GM19328 (cell line): ENCODE measurements around the gene REG4.

ENCODE experiments used
- ATAC-seq: cut with Tn5 transposase; IDR thresholded peaks from one replicate; pipeline ENCODE4 v1.9.1; 2021; ENCODE audit warnings: mild to moderate bottlenecking, moderate library complexity; ENCODE audit not compliant: unreplicated experiment

REG4 gene

DNA sequence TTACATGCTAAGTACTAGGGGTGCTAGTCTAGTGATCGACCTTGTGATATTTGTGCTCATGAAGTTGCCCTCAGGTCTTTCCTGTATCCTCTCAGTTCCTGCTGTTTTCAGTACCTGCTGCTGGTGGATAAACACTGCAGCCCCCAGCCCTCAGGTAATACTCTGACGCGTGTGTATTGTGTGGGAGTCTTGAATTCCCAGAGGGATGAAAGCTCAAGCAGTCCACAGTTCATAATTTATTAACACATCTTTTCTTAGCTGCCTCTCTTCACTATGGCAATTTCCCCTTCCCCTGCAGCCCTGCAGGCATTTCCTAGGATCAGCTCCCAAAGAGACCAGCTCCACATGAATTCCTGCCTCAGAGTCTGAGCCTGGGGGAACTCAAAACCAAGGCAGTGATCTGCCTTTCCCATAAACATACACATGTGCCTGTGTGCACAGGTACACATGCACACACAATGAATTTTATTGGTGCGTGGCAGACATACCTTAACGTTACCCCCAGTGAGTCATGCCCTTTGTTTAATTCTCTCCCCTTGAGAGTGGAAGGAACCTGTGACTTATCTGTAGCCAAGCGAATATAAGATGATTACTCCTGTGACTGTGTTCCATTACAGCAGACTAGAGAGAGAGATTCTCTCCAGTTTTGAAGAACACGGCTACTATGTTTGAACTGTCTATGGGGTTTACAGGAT is 28.5 kb downstream of the REG4 start:
- no peak for ATAC-seq

DNA sequence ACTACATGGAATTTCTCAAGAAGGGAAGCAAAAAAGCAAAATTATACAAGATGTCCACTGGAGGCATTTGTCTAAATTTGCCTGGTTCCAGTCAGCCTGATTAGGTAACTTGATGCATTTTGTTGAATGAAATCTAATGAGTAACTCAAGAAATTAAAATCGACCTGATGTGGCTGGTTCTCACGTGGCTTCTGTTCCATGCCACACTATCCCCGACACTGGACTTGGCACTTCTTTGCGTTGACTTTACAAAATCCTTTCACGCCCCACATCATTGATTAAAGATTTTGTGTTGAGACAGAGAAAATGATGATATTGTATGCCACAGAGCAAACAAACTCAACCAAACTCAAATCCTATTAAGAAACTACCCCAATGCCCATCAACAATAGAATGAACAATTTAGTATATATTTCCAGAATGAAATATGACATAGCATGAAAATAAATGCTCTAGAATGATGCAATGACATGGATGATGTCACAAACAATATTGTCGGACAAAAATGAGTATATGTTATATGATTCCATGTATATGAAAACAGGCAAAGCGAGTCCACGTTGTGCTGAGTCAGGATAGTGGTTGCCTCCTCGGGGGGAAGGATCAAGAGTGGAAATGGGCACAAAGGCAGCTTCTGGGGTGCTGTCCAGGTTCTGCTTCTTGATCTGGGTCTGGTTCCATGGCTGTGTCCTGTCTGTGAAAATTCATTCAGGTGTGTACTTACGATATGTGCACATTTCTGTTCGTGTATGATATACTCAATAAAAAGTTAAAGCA is 29.6 kb downstream of the REG4 start:
- no peak for ATAC-seq

DNA sequence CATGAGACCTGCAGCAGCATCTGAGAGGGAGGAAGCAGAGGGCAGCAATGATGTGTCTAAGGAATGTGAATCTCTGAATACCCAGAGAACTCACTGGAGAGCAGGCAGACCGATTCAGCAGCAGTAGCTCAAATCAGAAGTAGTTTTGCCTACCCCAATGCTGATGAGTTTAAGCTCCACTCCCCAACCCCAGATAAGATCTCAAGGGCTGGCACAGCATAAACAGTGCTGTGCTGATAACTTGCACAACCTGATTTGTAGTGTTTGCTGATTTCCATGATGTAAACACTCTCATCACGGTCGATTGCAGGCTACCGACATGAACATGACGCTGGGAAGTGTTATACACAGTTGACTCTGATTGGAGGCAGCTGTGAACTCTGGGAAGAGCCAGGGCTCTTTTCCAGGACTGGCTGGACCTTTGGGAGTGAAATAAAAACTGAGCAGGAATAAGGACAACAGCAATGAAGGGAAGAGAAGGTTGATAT is 31.3 kb downstream of the REG4 start:
- no peak for ATAC-seq

DNA sequence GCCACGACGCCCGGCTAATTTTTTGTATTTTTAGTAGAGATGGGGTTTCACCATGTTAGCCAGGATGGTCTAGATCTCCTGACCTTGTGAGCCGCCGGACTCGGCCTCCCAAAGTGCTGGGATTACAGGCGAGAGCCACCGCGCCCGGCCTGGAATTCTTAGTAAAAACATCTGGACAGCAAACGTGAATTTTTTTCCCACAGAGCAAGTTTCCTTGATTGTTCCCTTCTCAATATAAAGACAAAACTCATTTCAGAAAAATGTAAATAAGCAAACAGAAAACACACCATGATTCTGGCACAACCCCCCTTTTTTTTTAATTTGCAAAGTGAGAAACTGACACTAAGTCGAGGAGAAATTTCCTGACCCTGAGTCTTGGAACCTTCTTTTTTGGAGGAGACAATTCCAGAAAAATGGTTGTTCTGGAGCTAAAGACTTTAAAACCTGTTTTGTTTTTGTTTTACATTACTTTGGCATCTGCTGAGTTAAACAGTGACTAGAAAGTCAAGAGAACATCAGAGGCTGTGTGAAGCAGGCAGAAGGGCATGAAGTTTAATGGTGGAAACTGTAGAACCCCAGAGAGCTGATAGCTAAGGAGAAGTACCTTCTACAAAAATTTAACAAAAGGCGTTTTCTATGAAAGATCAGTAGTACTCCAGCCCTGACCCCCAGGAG is 32.2 kb downstream of the REG4 start:
- no peak for ATAC-seq

DNA sequence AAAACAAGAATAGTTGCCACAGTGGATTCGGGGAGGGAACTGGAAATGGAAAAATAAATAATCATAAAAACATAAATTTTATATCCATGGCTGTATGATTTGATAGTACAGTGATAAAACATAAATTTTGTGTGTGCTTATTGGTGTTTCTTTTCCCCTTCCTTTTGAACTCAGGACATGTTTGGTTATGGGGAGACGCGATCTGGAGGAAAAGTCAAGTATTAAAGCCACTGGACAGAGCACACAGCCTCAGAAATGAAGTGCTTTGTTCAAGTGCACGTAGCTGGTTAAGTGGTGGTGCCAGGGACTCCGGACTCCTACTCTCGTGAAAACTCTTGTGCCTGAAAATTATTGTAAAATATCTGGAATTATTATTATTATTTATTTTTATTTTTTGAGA is 32.9 kb downstream of the REG4 start:
- no peak for ATAC-seq

DNA sequence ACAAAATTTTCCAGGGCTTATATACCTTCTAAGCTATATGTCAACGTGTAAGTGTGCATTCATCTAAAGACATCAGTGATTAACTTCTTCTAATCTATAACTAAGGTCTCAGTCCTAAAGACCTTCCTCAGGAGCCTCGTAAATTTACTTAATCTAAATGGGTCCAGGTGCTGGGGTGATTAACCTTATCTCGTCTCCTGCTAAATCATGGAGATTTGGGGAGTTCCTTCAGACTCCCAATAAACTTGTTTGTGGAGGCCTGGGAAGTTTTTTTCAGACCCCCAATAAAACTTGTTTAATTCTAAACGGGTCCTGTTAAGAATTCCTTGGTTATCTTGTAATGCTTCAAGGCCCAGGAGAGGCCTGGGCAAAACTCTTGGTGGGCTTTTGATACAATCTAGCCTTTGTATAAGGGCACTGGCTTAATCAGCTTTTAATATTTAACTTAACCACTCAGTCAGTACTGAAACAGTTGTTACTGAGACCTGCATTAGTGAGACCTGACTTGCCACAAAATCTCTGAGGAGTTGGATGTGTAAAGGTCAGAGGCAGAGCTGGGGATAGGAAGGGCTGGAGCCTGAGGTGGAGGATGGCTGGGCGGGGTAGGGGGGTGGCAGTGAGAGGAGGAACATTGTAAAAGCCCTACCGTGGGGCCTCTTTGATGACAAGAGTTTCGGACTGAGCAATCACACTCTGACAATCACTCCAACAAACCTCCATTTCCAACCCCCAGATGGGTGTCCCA is 36.3 kb downstream of the REG4 start:
- ATAC-seq: no peak

DNA sequence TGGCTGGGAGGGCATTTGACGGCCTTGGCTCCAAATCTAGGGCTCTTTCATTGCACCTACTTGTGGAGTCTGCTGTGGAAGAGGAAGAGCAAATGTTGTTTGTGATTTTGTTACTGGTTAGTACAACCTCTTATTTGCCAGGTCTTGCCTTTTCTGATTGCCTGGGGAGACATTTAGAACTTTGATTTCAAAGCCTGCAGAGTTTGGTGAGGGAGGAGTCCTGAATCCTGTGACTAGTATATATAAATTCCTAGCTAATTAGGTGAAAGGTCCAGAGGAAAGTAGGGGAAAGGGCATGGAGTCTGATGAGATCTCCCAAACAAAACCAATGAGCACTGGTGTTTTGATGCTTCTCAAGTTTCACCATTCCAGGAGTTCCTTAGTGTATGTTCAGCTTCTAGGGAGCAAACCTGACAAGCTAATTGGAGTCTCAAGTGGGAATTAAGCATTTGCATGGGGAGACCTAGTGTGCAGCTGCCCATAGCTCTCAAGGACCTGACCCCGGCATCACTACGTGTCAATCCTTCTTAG is 37.5 kb downstream of the REG4 start:
- no peak for ATAC-seq

DNA sequence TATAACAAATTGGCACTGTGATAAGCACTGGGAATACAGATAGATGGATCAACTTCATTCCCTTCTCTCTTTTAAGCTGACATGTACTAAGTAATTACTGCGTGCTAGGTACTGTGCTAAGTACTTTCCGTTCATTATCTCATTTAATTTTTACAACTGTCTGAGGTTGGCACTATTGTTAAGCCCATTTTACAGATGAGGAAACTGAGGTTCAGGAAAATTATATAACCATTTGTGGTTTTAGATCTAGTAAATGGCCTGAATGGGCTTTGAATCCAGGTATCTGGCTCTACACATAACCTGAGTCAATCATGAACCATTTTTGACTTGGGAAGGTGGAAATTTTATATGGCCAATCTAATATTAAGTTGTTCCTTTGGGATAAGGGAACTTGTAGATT is 39.0 kb downstream of the REG4 start:
- ATAC-seq: no peak

DNA sequence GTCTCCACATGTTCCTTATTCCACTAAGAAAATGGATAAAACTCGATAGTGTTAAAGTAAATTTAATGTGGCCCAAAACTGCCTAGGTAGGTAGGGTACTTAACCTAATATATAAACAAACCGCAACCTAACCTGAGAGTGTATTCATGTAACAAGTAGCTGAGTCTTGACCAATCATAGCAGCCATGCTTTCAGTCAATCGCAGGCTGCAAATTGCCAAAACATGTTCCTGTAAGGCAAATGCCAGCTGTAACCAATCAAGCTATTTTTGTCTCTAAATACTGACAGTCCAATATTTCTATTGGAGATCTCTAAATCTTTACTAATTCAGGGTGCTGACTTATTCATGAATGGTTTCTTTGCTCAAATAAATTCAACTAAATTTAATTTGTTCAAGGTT is 39.5 kb downstream of the REG4 start:
- ATAC-seq: no peak

DNA sequence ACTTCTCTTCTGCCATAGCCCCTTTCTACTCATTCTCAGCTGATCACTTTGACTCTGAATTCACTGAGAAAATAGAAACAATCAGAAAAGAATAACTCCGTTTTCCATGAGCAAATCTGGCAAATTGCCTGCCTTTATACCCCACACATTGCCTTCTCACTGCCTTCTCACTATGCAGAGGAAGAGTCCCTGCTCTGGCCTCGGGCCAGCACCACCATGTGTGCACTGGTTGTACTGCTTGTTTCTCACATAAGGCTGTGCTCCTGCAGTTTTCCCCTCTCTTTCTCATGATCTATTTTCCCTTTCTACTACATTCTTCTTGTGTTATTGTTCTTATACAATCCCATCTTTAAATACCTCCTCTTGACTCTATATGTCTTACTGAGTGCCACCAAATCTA is 40.2 kb downstream of the REG4 start:
- no peak for ATAC-seq

DNA sequence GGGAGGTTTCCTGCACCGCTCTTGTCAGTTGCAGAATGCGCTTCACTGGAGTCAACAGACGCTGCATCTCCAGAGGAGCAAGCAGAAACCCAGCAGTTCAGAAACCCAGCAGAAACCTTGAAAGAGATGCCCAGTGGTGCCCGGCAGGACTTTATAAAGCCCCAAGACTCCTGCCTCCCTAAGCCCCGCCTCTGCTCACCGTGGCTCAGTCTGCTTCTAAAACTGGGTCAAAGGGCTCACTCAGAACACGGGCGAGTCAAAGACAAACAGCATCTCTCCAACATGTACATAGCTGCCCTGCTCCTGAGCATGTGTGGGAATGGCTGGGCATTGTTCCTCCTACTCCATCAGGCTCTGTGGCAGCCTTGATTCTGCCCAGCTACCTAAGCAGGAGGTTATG is 42.5 kb downstream of the REG4 start, which contains the start of gene HMGCS2:
TSS of gene HMGCS2 (minus strand) at position 128 of the 400 bp plus-strand sequence. CDS start at position 67, 61 bp downstream.
- ATAC-seq: no peak

DNA sequence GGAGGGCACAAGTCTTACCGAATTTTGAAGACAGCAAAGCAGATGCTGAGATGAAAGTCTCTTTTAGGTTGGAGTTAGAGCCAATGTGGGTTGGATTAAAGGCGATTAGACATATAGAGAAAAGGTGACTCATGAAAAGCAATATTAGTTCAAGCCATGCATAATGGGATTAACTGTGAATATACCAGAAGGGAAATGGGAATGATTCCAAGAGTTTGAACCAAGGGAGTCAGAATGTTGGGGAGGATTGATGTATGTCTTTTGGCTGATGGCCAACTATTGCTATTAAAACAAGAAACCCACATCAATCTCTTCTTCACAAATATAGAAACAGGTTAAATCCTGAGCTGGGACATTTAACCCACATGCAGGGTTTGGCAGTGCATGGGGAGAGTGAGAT is 43.8 kb downstream of the REG4 start:
- no peak for ATAC-seq

DNA sequence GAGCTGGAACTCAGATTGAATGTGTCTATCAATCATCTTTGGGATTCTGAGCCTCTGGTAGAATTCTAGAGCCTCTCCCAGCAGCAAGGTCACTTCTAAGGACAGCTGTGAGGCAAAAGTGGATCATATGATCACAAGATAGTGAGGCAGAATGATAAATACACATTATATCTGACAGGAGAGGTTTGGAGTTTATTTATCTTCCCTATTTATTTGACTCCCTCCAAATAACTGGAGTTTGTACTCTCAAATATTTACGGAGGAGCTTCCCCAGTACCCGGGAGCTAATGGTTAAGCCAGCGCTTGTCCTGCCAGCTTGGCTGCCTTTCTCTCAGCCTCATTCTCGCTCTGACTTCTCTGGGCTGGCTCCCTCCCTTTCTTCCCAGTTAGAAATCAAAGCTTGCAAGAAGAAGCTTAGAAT is 44.9 kb downstream of the REG4 start:
- no peak for ATAC-seq

DNA sequence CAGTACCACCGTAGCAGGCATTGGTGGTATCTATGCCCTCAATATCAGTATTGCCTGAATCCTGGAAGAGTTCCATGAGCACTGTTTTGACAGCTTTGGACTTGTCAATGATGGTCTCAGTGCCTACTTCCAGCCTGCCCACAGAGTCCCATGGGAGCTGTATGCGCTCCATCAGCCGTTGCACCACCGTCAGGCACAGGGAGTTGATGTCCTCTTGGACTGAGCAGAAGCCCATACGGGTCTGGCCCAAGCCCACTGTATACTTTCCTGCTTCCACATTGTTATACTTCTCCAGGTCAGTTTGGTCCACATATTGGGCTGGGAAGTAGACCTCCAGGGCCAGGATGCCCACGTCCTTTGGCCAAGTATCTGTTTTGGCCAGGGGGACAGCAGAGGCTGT is 47.0 kb downstream of the REG4 start:
- ATAC-seq: no peak

DNA sequence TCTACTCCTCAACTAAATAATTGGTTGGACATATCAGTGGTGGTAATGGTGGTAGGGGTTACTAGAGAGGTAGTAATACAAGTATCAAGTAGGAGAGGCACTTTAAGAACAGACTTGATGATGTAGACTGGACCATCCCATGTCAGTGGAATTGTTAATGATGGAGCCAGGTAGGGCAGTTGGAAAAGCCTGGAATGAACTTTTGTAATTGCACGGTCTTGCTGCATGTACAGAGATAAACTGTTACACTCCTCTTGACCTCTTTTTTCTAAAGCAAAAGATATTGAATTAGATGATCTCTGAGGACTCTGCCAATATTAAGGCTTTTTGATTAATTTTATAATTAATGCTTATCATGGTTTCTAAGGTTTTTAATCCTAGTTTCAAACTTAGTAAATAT is 48.3 kb downstream of the REG4 start:
- ATAC-seq: no peak

DNA sequence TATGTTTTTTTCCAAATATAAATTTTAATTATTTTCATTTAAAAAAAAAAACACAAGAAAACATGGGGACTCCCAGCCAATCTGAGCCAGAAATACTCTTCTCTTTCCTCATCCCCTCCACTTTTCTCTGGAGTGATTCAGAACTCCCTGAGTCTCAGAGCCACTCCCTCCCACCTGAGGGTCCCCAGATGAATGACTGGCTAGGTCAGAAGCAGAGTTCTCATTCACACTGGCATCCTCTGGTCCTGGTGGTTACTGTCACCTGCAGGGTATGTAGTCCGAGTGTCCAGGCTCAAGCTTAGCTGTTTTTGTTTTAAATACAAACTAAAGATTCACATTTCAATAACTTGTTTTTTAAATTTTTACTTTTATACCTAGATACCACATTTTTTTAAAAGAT is 48.9 kb downstream of the REG4 start:
- no peak for ATAC-seq

DNA sequence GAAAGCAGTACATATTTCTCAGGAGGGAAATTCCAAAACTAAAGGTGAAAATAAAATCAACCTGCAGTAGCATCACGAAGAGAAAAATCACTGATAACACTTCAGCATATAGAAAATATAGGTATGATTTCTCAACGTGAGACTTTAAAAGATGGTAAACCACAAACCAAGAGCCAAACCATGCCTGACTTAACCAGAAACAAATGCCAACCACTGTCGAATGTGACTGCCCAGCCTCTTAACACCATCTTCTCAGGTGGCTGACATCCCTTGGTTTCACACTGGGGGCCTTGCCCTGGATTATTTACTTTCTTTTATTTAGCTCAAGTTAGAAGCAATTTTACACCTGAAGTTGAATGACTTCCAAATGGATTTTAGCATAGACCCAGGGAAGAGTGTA is 52.7 kb downstream of the REG4 start:
- ATAC-seq: no peak

DNA sequence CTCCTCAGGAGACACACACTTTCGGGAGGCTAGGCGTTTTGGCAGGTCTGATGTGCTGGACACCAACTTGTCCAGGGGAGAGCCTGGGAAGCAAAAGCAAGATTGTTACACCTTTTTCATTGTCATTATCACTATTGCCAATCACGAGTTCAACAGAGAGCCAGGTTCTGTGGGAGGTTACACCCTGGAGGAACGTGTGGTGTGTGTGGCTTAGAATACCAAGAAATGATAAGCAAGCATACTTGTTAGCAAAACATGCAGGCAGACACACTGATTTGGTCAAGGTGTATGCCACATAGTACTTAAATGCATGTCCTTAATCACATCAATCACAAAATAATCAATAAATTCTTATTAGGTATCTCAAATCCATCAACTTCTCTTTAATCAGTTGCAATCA is 58.7 kb downstream of the REG4 start:
- ATAC-seq: no peak

DNA sequence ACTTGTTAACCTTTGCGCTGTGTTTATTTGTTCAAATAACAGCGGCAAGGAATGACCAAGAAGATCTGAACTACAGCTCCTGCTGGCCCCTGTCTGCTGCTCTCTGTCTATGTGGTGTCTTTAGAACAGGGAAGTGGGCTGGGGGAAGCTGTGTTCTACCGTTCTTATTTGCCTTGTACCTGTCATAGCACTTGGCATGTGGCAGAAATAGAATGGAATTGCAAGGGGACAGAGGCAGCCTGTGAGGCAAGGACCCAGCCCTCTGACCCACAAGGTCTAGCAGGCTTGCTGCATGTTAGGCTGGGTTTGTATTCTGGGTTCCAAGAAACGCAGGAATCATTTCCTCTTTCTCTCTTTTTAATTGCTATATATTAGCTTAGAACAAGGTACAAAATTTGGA is 63.2 kb downstream of the REG4 start:
- ATAC-seq: no peak

DNA sequence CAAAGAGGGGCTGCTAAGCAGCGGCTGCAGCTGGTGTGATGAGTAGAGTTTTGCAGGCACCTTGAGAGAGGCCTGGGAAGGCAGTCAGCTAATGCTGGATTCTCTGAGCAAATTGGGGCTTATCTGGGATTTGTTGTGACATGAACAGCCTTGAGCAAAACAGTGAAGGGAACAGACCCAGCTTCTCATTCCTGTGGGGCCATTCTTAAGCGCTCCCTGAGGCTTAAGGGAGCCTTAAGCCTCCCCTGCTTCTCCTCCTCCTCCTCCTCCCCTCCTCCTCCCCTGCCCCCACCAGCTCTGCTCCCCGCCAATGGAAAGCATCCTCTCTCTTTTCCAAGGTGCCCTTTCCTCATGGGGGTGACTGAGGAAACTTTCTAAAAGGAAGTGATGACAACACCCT is 63.8 kb downstream of the REG4 start:
- ATAC-seq: no peak

DNA sequence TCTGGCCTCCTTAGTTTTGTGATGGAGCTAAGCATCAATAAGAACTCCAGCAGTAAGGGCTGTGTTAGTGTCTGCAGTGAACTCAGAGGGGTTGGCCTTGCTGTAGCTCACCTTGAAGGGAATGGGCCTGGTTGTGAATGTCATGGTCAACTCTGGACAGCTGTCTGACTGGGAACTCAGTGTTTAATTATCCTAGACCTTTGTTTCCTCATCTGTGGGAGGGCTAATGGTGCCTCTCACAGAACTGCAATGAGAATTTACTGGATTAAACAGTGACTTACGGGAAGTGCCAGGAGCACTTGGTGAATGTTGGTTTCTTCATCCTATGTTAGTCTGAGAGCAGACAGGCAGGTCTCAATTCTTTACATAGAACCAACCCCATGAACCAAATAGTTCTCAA is 66.2 kb downstream of the REG4 start:
- ATAC-seq: no peak
